ENCODE results near the gene DIDO1.

Gene DIDO1

DNA sequence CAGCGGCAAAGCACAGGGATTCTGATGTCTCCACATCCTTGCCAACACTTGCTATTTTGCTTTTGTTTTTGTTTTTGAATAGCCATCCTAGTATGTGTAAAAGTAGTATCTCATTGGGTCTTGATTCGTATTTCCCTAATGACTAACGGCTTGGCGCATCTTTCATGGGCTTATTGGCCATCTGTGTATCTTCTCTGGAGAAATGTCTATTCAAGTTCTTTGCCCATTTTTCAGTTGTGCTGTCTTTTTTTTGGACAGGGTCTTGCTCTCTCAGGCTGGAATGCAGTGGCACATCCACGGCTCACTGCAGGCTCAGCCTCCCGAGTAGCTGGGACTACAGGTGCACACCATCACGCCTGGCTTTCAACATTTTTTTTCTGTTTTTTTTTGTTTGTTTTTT is 82.1 kb downstream of the DIDO1 start:
- peaks cover 25% of the 10 kb centered on the region for H3K36me3 Mint-ChIP-seq (ENCODE audit: low read depth)
- intact Hi-C loops (cut with micrococcal nuclease), result no loop called here
- H3K4me1 Mint-ChIP-seq (ENCODE audit: low read depth), result peaks cover 6% of the 10 kb centered on the region
- no peaks in the 10 kb centered on the region for H3K27me3 Mint-ChIP-seq
- no peak overlapping the region for H3K4me3 Mint-ChIP-seq
- no peak overlapping the region for H3K27ac Mint-ChIP-seq
- no peaks in the 10 kb centered on the region for H3K9me3 Mint-ChIP-seq

DNA sequence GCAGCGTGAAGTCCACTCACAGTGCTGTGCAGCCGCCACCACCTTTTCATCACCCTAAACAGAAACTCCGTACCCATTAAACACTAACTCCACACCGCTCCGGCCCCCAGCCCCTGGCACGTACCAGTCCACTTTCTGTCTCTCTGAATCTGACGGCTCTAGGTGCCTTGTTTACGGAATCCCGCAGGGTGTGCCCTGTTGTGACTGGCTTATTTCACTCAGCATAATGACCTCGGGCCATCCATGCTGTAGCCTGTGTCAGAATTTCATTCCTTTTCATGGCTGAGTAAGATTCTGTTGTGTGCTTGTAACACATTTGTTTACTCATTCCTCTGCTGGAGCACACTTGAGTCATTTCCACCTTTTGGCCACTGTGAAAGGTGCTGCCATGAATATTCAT is 82.6 kb downstream of the DIDO1 start:
- H3K27ac Mint-ChIP-seq, result no peak overlapping the region
- no peak overlapping the region for H3K4me3 Mint-ChIP-seq
- peaks cover 25% of the 10 kb centered on the region for H3K36me3 Mint-ChIP-seq (ENCODE audit: low read depth)
- peaks cover 7% of the 10 kb centered on the region for H3K4me1 Mint-ChIP-seq (ENCODE audit: low read depth)
- H3K27me3 Mint-ChIP-seq, result no peaks in the 10 kb centered on the region
- intact Hi-C loops (cut with micrococcal nuclease), result no loop called here
- H3K9me3 Mint-ChIP-seq, result no peaks in the 10 kb centered on the region

DNA sequence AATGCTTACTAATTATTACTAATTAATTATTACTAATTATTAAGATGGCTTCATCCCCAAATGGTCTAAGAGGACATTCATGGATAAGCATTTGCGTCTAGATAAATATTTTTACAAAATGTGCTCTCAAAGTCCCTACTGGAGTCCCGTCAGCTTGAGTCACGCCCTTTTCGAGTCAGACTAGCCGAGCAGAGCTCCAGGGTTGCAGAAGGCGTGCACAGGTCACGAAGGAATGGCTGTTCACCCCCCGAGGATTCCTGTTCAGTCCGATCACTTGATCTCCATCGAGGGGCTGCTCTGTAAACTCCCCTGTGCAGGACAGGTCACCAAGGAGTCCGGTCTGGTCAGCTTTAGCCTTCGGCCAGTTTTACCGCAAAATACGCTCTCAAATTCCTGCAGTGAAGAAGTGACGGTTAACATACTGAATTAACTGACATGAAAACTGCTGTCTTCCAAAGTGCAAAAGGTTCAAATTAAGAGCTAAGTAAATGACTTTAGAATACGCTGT is 84.5 kb downstream of the DIDO1 start:
- Mint-ChIP-seq H3K27me3 (no peaks in the 10 kb centered on the region), H3K36me3 (ENCODE audit: low read depth) (peaks cover 19% of the 10 kb centered on the region), H3K4me3 (no peak overlapping the region), H3K9me3 (no peaks in the 10 kb centered on the region), H3K27ac (no peak overlapping the region), H3K4me1 (ENCODE audit: low read depth) (peaks cover 23% of the 10 kb centered on the region)
- intact Hi-C loops (cut with micrococcal nuclease), result no loop called here

GRCh38 chr20:62840244-62841197 is 85.8 kb downstream of the DIDO1 start:
- no peak overlapping the region for H3K4me3 Mint-ChIP-seq
- H3K27ac Mint-ChIP-seq, result no peak overlapping the region
- H3K27me3 Mint-ChIP-seq, result no peaks in the 10 kb centered on the region
- H3K4me1 Mint-ChIP-seq (ENCODE audit: low read depth), result peaks cover 18% of the 10 kb centered on the region
- H3K9me3 Mint-ChIP-seq, result no peaks in the 10 kb centered on the region
- intact Hi-C loops (cut with micrococcal nuclease), result no loop called here
- H3K36me3 Mint-ChIP-seq (ENCODE audit: low read depth), result peaks cover 8% of the 10 kb centered on the region

GRCh38 chr20:62839816-62840215 is 86.5 kb downstream of the DIDO1 start:
- H3K36me3 Mint-ChIP-seq (ENCODE audit: low read depth), result peaks cover under 1% of the 10 kb centered on the region
- H3K4me1 Mint-ChIP-seq (ENCODE audit: low read depth), result peaks cover 18% of the 10 kb centered on the region
- no peaks in the 10 kb centered on the region for H3K27me3 Mint-ChIP-seq
- no peak overlapping the region for H3K27ac Mint-ChIP-seq
- no peak overlapping the region for H3K4me3 Mint-ChIP-seq
- intact Hi-C loops (cut with micrococcal nuclease), result no loop called here
- no peaks in the 10 kb centered on the region for H3K9me3 Mint-ChIP-seq

DNA sequence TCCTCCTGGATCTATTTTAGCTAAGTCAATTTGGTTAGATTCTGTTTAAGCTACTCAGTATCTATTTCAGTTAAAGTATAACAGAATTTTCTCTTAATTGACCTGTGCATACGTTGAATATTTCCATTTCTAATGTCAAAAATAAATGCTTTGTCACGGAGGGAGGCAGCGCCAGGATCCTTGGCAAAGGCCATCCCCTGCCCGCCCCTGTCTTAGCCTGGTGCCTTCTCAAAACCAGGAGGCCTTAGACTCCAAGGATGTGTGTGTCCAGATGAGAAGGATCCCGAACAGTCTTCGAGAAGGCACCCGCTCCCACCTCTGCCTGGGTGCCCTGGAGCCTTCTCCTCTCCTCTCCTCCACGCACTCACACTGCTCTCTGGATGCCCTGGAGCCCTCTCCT is 87.0 kb downstream of the DIDO1 start:
- Mint-ChIP-seq H3K9me3 (no peaks in the 10 kb centered on the region), H3K36me3 (ENCODE audit: low read depth) (no peaks in the 10 kb centered on the region), H3K4me3 (no peak overlapping the region), H3K4me1 (ENCODE audit: low read depth) (peaks cover 18% of the 10 kb centered on the region), H3K27ac (no peak overlapping the region), H3K27me3 (no peaks in the 10 kb centered on the region)
- intact Hi-C loops (cut with micrococcal nuclease), result no loop called here

DNA sequence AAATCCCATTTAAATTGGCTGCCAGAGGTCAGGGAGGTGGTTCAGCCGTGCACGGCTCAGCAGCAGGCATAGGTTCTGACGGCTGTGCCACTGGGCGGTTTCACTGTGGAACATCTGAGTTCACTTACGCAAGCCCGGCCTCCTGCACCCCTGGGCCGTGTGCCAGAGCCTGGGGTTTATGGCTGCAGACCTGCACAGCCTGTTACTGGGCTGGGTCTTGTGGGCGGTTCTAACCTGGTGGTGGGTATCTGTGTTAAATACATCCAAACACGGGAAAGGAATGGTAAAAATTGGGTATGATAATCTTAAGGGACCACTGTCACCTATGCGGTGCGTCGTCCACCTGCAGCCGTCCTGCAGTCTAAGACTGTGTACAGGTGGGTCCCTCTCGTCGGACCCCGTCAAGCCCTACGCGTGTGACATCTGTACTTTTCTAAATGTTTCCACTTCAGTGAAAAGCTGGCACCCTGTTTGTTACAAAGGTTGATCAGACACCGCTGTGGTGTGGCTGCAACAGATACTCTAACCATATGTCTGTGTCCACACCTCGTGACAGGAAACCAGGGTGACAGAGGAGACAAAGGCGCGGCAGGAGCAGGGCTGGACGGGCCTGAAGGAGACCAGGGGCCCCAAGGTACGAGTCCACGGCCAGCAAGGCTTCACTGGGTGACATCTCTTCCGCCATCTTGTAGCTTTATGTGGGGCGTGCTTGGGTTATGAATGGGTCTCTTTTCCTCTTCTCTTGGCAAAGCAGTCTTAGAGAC is 88.0 kb downstream of the DIDO1 start:
- Mint-ChIP-seq H3K4me1 (ENCODE audit: low read depth) (peaks cover 22% of the 10 kb centered on the region), H3K4me3 (no peak overlapping the region), H3K27ac (peak overlapping the region; percentile 62), H3K9me3 (no peaks in the 10 kb centered on the region), H3K27me3 (no peaks in the 10 kb centered on the region), H3K36me3 (ENCODE audit: low read depth) (no peaks in the 10 kb centered on the region)
- intact Hi-C loops (cut with micrococcal nuclease), result no loop called here

GRCh38 chr20:62837790-62838127 is 88.5 kb downstream of the DIDO1 start:
- H3K27me3 Mint-ChIP-seq, result no peaks in the 10 kb centered on the region
- H3K36me3 Mint-ChIP-seq (ENCODE audit: low read depth), result no peaks in the 10 kb centered on the region
- peak overlapping the region; percentile 62 for H3K27ac Mint-ChIP-seq
- no peaks in the 10 kb centered on the region for H3K9me3 Mint-ChIP-seq
- H3K4me1 Mint-ChIP-seq (ENCODE audit: low read depth), result peaks cover 27% of the 10 kb centered on the region
- intact Hi-C loops (cut with micrococcal nuclease), result no loop called here
- no peak overlapping the region for H3K4me3 Mint-ChIP-seq

DNA sequence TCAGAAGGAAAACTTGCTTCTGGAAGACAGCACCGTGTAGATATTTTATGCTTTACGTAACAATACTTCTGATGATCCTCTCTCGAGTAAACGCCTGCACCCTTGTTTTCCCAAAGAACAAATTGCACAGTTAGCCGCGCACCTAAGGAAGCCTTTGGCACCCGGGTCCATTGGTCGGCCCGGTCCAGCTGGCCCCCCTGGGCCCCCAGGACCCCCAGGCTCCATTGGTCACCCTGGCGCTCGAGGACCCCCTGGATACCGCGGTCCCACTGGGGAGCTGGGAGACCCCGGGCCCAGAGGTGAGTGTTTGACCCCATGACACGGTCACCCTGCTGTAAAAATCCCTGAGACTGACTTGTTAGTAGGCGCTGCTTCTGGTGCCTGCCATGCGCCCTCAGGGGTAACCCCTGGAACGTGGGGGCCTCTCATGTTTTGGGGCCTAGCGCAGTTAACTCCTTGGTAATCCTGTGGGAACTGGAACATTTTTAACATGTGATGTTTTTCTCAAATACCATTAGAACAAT is 89.3 kb downstream of the DIDO1 start:
- Mint-ChIP-seq H3K4me1 (ENCODE audit: low read depth) (peaks cover 34% of the 10 kb centered on the region), H3K27me3 (no peaks in the 10 kb centered on the region), H3K36me3 (ENCODE audit: low read depth) (no peaks in the 10 kb centered on the region), H3K27ac (peak overlapping the region; percentile 62), H3K9me3 (no peaks in the 10 kb centered on the region), H3K4me3 (no peak overlapping the region)
- intact Hi-C loops (cut with micrococcal nuclease), result no loop called here

DNA sequence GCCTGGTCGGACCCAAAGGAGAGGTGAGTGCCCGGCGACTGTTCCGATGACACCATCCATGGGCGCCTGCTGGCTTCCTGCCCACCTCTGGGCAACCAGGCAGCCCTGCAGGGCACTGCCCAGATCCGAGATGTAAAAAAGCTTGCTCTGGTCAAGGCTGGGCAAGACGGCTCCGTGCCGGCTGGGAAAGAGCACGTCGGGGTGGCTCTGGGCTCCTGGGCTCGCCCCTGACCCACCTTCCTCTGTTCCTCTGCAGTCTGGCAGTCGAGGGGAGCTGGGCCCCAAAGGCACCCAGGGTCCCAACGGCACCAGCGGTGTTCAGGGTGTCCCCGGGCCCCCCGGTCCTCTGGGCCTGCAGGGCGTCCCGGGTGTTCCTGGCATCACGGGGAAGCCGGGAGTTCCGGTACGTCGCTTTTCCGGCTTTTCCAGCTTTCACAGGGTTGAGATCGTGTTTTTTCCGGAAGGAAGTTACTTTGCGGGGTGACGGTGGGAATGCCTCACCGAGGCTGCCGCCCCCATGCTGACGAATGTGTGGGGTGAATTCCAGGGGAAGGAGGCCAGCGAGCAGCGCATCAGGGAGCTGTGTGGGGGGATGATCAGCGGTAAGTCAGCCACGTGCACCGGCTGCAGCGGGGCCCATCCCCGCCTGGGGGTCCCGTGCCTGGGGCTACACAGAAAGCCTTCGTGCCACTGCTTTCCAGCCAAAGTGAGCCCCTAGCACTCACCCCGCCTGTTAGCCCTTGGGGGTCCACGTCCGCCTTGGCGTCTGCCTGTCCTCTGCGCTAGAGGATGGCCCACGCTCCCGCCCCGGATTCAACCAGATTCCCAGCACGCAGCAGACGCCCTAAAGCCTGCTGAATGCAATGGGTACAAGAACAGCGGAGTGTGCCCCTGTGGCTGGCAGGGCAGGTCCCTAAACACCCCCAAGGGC is 90.1 kb downstream of the DIDO1 start:
- Mint-ChIP-seq H3K36me3 (ENCODE audit: low read depth) (no peaks in the 10 kb centered on the region), H3K27me3 (no peaks in the 10 kb centered on the region), H3K4me3 (no peak overlapping the region), H3K4me1 (ENCODE audit: low read depth) (peaks cover 43% of the 10 kb centered on the region), H3K9me3 (no peaks in the 10 kb centered on the region), H3K27ac (no peak overlapping the region)
- intact Hi-C loops (cut with micrococcal nuclease), result no loop called here

DNA sequence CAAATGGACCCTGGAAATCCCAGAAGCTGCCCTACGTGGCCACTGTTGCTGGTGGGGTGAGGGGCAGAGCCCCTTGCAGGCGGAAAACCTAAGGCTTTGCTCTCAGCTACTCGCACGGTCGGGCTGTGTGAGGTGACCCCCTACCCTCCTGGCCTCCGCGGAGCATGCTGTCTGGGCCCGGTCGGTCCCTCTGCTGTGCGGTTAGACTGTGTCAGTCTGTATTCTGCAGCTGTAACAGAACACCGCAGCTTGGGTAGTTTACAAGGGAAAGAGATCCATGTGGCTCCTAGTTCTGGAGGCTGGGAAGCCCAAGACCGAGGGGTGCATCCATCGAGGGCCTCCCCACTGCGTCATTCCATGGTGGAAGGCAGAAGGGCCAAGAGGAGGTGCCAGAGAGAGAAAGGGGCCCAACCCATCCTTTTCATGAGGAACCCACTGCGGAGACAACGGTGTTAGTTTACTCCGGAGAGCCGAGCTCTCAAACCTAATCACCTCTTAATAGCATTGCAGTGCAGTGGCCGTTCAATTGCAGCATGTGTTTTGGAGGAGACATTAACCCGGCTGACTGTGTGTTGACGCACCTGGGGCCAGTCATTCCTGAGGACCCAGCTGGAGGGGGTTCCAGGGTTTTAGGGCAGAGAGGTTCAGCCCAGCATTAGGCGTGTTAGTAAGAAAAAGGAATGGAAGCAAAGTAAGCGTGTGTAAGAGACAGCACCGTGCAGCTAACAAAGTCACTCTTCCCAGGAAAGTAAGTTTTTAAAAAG is 91.2 kb downstream of the DIDO1 start:
- no peaks in the 10 kb centered on the region for H3K36me3 Mint-ChIP-seq (ENCODE audit: low read depth)
- H3K27ac Mint-ChIP-seq, result no peak overlapping the region
- peaks cover 46% of the 10 kb centered on the region for H3K4me1 Mint-ChIP-seq (ENCODE audit: low read depth)
- H3K9me3 Mint-ChIP-seq, result no peaks in the 10 kb centered on the region
- H3K27me3 Mint-ChIP-seq, result no peaks in the 10 kb centered on the region
- intact Hi-C loops (cut with micrococcal nuclease), result no loop called here
- H3K4me3 Mint-ChIP-seq, result no peak overlapping the region

GRCh38 chr20:62832951-62833391 is 93.3 kb downstream of the DIDO1 start:
- Mint-ChIP-seq H3K27me3 (no peaks in the 10 kb centered on the region), H3K36me3 (ENCODE audit: low read depth) (no peaks in the 10 kb centered on the region), H3K27ac (peak overlapping the region; percentile 75), H3K4me3 (peak overlapping the region; percentile 63), H3K4me1 (ENCODE audit: low read depth) (peaks cover 37% of the 10 kb centered on the region), H3K9me3 (no peaks in the 10 kb centered on the region)
- intact Hi-C loops (cut with micrococcal nuclease), result no loop called here
